ENCODE measurements around the gene PIEZO1.

DNA sequence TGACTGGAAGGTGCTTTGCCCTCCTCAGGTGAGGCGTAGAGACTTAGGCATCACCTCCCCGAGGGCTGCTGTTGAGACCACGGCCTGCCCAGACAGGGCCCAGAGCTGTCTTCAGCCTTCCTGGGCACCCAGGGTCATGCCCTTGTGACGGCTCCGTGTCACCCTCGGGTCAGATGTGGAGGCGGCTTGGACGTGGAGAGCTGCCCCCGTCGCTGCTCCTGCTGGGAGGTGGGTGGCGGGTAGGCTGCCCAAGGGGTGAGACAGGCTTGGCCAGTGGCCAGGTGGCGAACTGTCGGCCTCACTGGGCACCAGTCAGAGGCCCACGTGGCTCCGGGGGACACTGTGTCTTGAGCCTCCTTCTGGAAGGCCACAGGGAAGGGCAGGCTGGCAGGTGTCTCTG is 89.8 kb downstream of the PIEZO1 start:
- TF ChIP-seq GATA2 (IDR thresholded peaks at IDR 0.05; ENCODE audit: low read depth, low read length) (no peak), GATA3 (IDR thresholded peaks at IDR 0.05; ENCODE audit: low read depth, low read length) (no peak)
